ENCODE measurements around the gene SPATS2.
"Not testable (repeated sequence)": the region's sequence is repeated elsewhere in the genome, so short reads cannot be mapped to it uniquely, and the experiment has no call there.

Gene SPATS2

GRCh38 chr12:49332891-49333371, 34.3 kb upstream of the SPATS2 start:
- H3K4me3 ChIP-seq (ENCODE audit: low read depth, low read length), result no peak overlapping the region
- TF ChIP-seq CTCF (IDR thresholded peaks at IDR 0.05; ENCODE audit: borderline replicate concordance, insufficient read depth, low read depth, low read length), result no peak

DNA sequence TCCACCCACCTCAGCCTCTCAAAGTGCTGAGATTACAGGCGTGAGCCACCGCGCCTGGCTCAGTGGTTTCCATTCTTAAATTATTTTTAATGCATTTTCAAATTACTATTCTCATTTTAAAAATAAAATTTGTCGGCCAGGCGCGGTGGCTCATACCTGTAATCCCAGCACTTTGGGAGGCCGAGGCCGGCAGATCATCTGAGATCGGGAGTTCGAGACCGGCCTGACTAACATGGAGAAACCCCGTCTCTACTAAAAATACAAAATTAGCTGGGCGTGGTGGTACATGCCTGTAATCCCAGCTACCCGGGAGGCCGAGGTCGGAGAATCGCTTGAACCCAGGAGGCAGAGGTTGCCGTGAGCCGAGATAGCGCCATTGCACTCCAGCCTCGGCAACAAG, 33.5 kb upstream of the SPATS2 start:
- not testable (repeated sequence) for H3K4me3 ChIP-seq (ENCODE audit: low read depth, low read length)

GRCh38 chr12:49334226-49334625, 33.0 kb upstream of the SPATS2 start:
- no peak for TF ChIP-seq CTCF (IDR thresholded peaks at IDR 0.05; ENCODE audit: borderline replicate concordance, insufficient read depth, low read depth, low read length)

GRCh38 chr12:49334681-49335080, 32.6 kb upstream of the SPATS2 start:
- TF ChIP-seq CTCF (IDR thresholded peaks at IDR 0.05; ENCODE audit: borderline replicate concordance, insufficient read depth, low read depth, low read length), result no peak

More at GRCh38 chr12:49334226-49334625, 33.0 kb upstream of the SPATS2 start:
- H3K4me3 ChIP-seq (ENCODE audit: low read depth, low read length), result no peak overlapping the region

GRCh38 chr12:49335118-49335954, 31.9 kb upstream of the SPATS2 start:
- TF ChIP-seq CTCF (IDR thresholded peaks at IDR 0.05; ENCODE audit: borderline replicate concordance, insufficient read depth, low read depth, low read length), result no peak
- H3K4me3 ChIP-seq (ENCODE audit: low read depth, low read length), result no peak overlapping the region

More at GRCh38 chr12:49334681-49335080, 32.6 kb upstream of the SPATS2 start:
- H3K4me3 ChIP-seq (ENCODE audit: low read depth, low read length), result no peak overlapping the region

- TF ChIP-seq CTCF (IDR thresholded peaks at IDR 0.05; ENCODE audit: borderline replicate concordance, insufficient read depth, low read depth, low read length), result no peak
- no peak overlapping the region for H3K4me3 ChIP-seq (ENCODE audit: low read depth, low read length)
Measured at GRCh38 chr12:49335955-49336644, 31.2 kb upstream of the SPATS2 start.

DNA sequence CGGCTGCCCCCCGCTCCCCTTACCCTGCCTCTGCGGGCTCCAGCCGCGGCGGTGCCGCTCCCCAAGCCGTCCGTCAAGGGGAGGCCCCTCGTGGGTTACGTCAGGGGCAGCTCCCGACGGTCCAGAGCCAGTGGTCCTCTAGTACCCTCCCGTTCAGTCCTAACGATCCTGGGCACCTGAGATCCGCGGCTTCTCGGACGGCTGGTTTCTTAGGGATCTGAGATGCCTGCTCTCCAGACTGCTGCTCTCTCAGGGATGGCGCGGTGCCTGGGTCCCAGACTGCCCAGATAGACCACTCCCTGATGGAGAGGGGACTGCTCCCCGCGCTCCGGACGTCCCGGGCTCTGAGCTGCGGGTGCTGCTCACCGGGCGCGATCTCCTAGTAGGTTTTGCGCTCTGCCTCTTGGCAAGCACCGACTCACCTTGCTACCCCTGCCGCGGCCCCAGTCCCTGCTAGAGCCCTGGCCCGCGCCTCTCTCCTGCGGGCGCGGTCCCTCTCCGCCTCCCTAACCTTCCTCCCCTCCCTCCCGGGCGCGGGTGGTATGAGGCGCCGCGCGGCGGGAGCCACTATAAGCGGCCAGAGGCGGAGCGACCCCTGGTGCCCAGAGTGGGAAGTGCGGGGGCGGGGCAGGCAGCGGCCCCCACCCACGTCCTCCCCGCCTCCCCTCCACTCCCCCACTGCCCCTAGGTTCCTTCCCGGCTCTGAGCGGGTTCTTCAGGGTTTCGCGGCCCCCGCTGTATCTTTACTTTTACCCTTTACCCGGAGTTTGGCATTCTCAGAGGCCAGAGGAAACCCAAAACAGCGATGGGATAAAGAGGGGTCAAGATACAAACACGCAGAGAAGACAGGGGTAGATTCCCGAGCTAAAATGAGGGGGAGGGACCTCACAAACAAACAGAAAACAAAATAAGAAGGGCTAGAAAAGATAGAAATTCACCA, 30.3 kb upstream of the SPATS2 start, which contains the start of gene C1QL4:
TSS of gene C1QL4 (minus strand) at position 544 of the 940 bp plus-strand sequence. CDS start 711 bp downstream, outside the sequence.
- peak; percentile 96 for TF ChIP-seq CTCF (IDR thresholded peaks at IDR 0.05; ENCODE audit: borderline replicate concordance, insufficient read depth, low read depth, low read length)

More for the DNA sequence above, 30.3 kb upstream of the SPATS2 start, which contains the start of gene C1QL4:
- H3K4me3 ChIP-seq (ENCODE audit: low read depth, low read length), result no peak within 1 kb of the TSS

Data from GM12875 (cell line).